HEK293 (cell line): ENCODE data around the gene ATP5F1A.

Source experiments
- CTCF ChIA-PET: fragments of 350-600 bp; formaldehyde crosslinking; extraction: SDS; loops from one replicate; lab custom pipeline; 2021; ENCODE audit warnings: antibody characterized with exemption; lab: Yijun Ruan, JAX
- POLR2A ChIA-PET: fragments of 300-600 bp; formaldehyde crosslinking; extraction: SDS; loops from one replicate; lab custom pipeline; 2020; ENCODE audit warnings: antibody characterized with exemption, inconsistent platforms; lab: Yijun Ruan, JAX
- H3K27ac ChIP-seq: fragments of 200-500 bp; sonication (Bioruptor generic); 2 replicates; pipeline ENCODE4 v1.5.1; 2014; ENCODE audit warnings: low read depth, low read length, control low read depth, inconsistent platforms; ENCODE audit errors: extremely low read depth
- H3K36me3 ChIP-seq, 2 experiments: fragments of 200-500 bp in 1 of 2; sonication (Bioruptor generic) in 1 of 2; 1 replicate in 1 of 2; 2 replicates in 1 of 2; pipeline ENCODE4 v1.5.1; 2014 to 2017; ENCODE audit warnings: inconsistent platforms in 2 of 2, low read length in 2 of 2; ENCODE audit not compliant: control insufficient read depth in 2 of 2, insufficient read depth in 1 of 2
- H3K4me1 ChIP-seq: fragments of 200-500 bp; sonication (Bioruptor generic); 2 replicates; pipeline ENCODE4 v1.5.1; 2014; ENCODE audit warnings: mild to moderate bottlenecking, low read length, inconsistent platforms; ENCODE audit not compliant: control insufficient read depth, insufficient read depth
- H3K4me3 ChIP-seq: 2 replicates; pipeline ENCODE4 v1.5.1; 2011; ENCODE audit warnings: low read depth, mild to moderate bottlenecking, control low read depth, low read length, moderate library complexity
- H3K9me3 ChIP-seq: fragments of 200-500 bp; sonication (Bioruptor generic); 2 replicates; pipeline ENCODE4 v1.5.1; 2014; ENCODE audit warnings: low read depth, low read length, inconsistent platforms; ENCODE audit not compliant: control insufficient read depth, insufficient read depth
- EGR2 ChIP-seq: fragments of 450-650 bp; formaldehyde crosslinking; IDR thresholded peaks from 2 replicates; pipeline ENCODE4 v1.5.1; 2016; ENCODE audit warnings: low read depth, missing biosample characterization, missing genetic modification characterization
- GLI4 ChIP-seq: fragments of 450-650 bp; formaldehyde crosslinking; IDR thresholded peaks from 2 replicates; pipeline ENCODE4 v1.5.1; 2016; ENCODE audit warnings: missing biosample characterization, missing genetic modification characterization
- HIC1 ChIP-seq: fragments of 450-650 bp; formaldehyde crosslinking; IDR thresholded peaks from 2 replicates; pipeline ENCODE4 v1.5.1; 2016; ENCODE audit warnings: missing biosample characterization, missing genetic modification characterization
- IKZF3 ChIP-seq: fragments of 450-650 bp; IDR thresholded peaks from 2 replicates; pipeline ENCODE4 v1.5.0; 2018; ENCODE audit warnings: missing biosample characterization, mild to moderate bottlenecking, missing genetic modification characterization, moderate library complexity
- KLF1 ChIP-seq: fragments of 450-650 bp; formaldehyde crosslinking; IDR thresholded peaks from 2 replicates; pipeline ENCODE4 v1.5.1; 2016; ENCODE audit warnings: missing biosample characterization, missing genetic modification characterization
- KLF17 ChIP-seq: fragments of 450-650 bp; formaldehyde crosslinking; IDR thresholded peaks from 2 replicates; pipeline ENCODE4 v1.5.1; 2016; ENCODE audit warnings: missing biosample characterization, missing genetic modification characterization
- MYNN ChIP-seq: fragments of 450-650 bp; formaldehyde crosslinking; IDR thresholded peaks from 2 replicates; pipeline ENCODE4 v1.5.1; 2016; ENCODE audit warnings: missing biosample characterization, missing genetic modification characterization, borderline replicate concordance
- PBX3 ChIP-seq: sonication (generic); formaldehyde crosslinking; IDR thresholded peaks from 2 replicates; pipeline ENCODE4 v1.8.1; 2022; ENCODE audit warnings: mild to moderate bottlenecking, moderate library complexity, missing genetic modification reagents
- PRDM4 ChIP-seq: fragments of 450-650 bp; formaldehyde crosslinking; IDR thresholded peaks from 2 replicates; pipeline ENCODE4 v1.5.1; 2017; ENCODE audit warnings: missing biosample characterization, missing genetic modification characterization
- SETDB1 ChIP-seq: IDR thresholded peaks from one replicate; pipeline ENCODE4 v1.6.1; 2017; ENCODE audit warnings: mild to moderate bottlenecking, low read length, moderate library complexity, mixed read lengths; ENCODE audit not compliant: insufficient read length
- ZBTB17 ChIP-seq: fragments of 450-650 bp; formaldehyde crosslinking; IDR thresholded peaks from 2 replicates; pipeline ENCODE4 v1.5.1; 2016; ENCODE audit warnings: missing biosample characterization, missing genetic modification characterization
- ZBTB44 ChIP-seq: fragments of 450-650 bp; IDR thresholded peaks from 2 replicates; pipeline ENCODE4 v1.5.1; 2018; ENCODE audit warnings: missing biosample characterization, mild to moderate bottlenecking, missing genetic modification characterization
- ZEB2 ChIP-seq: fragments of 450-650 bp; formaldehyde crosslinking; IDR thresholded peaks from 2 replicates; pipeline ENCODE4 v1.5.1; 2016; ENCODE audit warnings: missing biosample characterization, missing genetic modification characterization
- ZNF114 ChIP-seq: fragments of 450-650 bp; formaldehyde crosslinking; IDR thresholded peaks from 2 replicates; pipeline ENCODE4 v1.5.0; 2017; ENCODE audit warnings: missing biosample characterization, missing genetic modification characterization
- ZNF155 ChIP-seq: fragments of 450-650 bp; formaldehyde crosslinking; IDR thresholded peaks from 2 replicates; pipeline ENCODE4 v1.5.1; 2016; ENCODE audit warnings: missing biosample characterization, missing genetic modification characterization
- ZNF175 ChIP-seq: fragments of 450-650 bp; formaldehyde crosslinking; IDR thresholded peaks from 2 replicates; pipeline ENCODE4 v1.5.1; 2016; ENCODE audit warnings: missing biosample characterization, missing genetic modification characterization
- ZNF366 ChIP-seq: fragments of 450-650 bp; formaldehyde crosslinking; conservative IDR thresholded peaks from 2 replicates; pipeline ENCODE4 v1.5.1; 2016; ENCODE audit warnings: missing biosample characterization, missing genetic modification characterization
- ZNF449 ChIP-seq: fragments of 450-650 bp; formaldehyde crosslinking; IDR thresholded peaks from 2 replicates; pipeline ENCODE4 v1.5.1; 2017; ENCODE audit warnings: missing biosample characterization, mild to moderate bottlenecking, missing genetic modification characterization, moderate library complexity
- ZNF501 ChIP-seq: fragments of 450-650 bp; formaldehyde crosslinking; IDR thresholded peaks from 2 replicates; pipeline ENCODE4 v1.5.1; 2016; ENCODE audit warnings: missing biosample characterization, missing genetic modification characterization
- ZNF561 ChIP-seq: fragments of 450-650 bp; IDR thresholded peaks from 2 replicates; pipeline ENCODE4 v1.5.1; 2018; ENCODE audit warnings: missing biosample characterization, missing genetic modification characterization, borderline replicate concordance
- ZNF626 ChIP-seq: fragments of 450-650 bp; sonication (Bioruptor Pico); formaldehyde crosslinking; IDR thresholded peaks from 2 replicates; pipeline ENCODE4 v1.5.1; 2018; ENCODE audit warnings: missing biosample characterization, missing genetic modification characterization, inconsistent platforms
- ZNF701 ChIP-seq: fragments of 450-650 bp; formaldehyde crosslinking; IDR thresholded peaks from 2 replicates; pipeline ENCODE4 v1.5.1; 2016; ENCODE audit warnings: missing biosample characterization, missing genetic modification characterization
- ZNF747 ChIP-seq: fragments of 450-650 bp; formaldehyde crosslinking; IDR thresholded peaks from 2 replicates; pipeline ENCODE4 v1.5.1; 2016; ENCODE audit warnings: missing biosample characterization, missing genetic modification characterization
- ZNF76 ChIP-seq: fragments of 450-650 bp; formaldehyde crosslinking; IDR thresholded peaks from 2 replicates; pipeline ENCODE4; 2016; ENCODE audit warnings: low read depth, missing biosample characterization, missing genetic modification characterization, borderline replicate concordance
- ZNF777 ChIP-seq: fragments of 450-650 bp; formaldehyde crosslinking; IDR thresholded peaks from 2 replicates; pipeline ENCODE4 v1.5.1; 2017; ENCODE audit warnings: missing biosample characterization, missing genetic modification characterization, borderline replicate concordance

The ATP5F1A gene

GRCh38 chr18:46072959-46073358, 25.1 kb downstream of the ATP5F1A start:
- CTCF ChIA-PET = interaction anchor here (0.8 to 3.7 kb wide), 33 partner anchors 11 to 464 kb away, joined by 3 to 48 read pairs (median 6); partner anchors contain the start of gene SLC14A1
- Histone ChIP-seq H3K4me1 (no peaks in the 10 kb centered on the region), H3K36me3 (no peaks in the 10 kb centered on the region; a peak in 1 of 3 replicates), H3K4me3 (no peak overlapping the region), H3K9me3 (no peaks in the 10 kb centered on the region)
- peak; percentile 54; the same call in 1 of the 2 replicates for TF ChIP-seq ZNF449 (tag by site-specific recombination)
- no peak for TF ChIP-seq HIC1 (tag by site-specific recombination)
- no peak for TF ChIP-seq ZNF561 (tag by site-specific recombination)
- no peak for TF ChIP-seq ZNF747 (tag by site-specific recombination)
- TF ChIP-seq, all 188 proteins: peak for 1
- no peak overlapping the region for H3K27ac ChIP-seq
- POLR2A ChIA-PET = interaction anchor here (0.5 to 0.9 kb wide), 2 partner anchors 24 to 80 kb away, joined by 3 read pairs; partner anchors contain the start of gene ATP5F1A

- peak overlapping the region; percentile 65 for H3K4me3 ChIP-seq
- ChIA-PET CTCF (interaction anchor here (0.8 to 3.7 kb wide), 14 partner anchors 12 to 408 kb away, joined by 5 to 48 read pairs (median 8); no protein-coding TSS in a partner anchor), POLR2A (no interaction called here)
- H3K4me1 ChIP-seq = no peaks in the 10 kb centered on the region
- no peaks in the 10 kb centered on the region for H3K9me3 ChIP-seq
- H3K36me3 ChIP-seq = no peaks in the 10 kb centered on the region
- no peak overlapping the region; the same call in 1 of the 2 replicates for H3K27ac ChIP-seq
- TF ChIP-seq PBX3 (CRISPR knock-in tag) (no peak), ZNF366 (no peak), ZNF155 (tag by site-specific recombination) (no peak), EGR2 (tag by site-specific recombination) (no peak), ZBTB44 (tag by site-specific recombination) (no peak), ZNF777 (tag by site-specific recombination) (no peak), PRDM4 (tag by site-specific recombination) (no peak), ZBTB17 (peak; percentile 93; the same call in 1 of the 2 replicates), ZNF76 (no peak), ZEB2 (no peak), GLI4 (tag by site-specific recombination) (no peak), IKZF3 (tag by site-specific recombination) (no peak), ZNF175 (tag by site-specific recombination) (no peak), ZNF701 (tag by site-specific recombination) (no peak), KLF1 (tag by site-specific recombination) (no peak), ZNF626 (tag by site-specific recombination) (no peak), ZNF114 (tag by site-specific recombination) (no peak), ZNF501 (tag by site-specific recombination) (0 out of 2 replicates have a peak, but pooled peaks have one; percentile 43), MYNN (tag by site-specific recombination) (no peak), SETDB1 (no peak), KLF17 (tag by site-specific recombination) (no peak)
These were observed 25.7 kb downstream of the ATP5F1A start for GRCh38 chr18:46072376-46072867.
